ENCODE measurements around the gene C1orf122.

Gene C1orf122

GRCh38 chr1:37814252-37814651 lies 6.7 kb downstream of the C1orf122 start:
- peaks cover 49% of the 10 kb centered on the region for H3K4me1 Mint-ChIP-seq (ENCODE audit: low read depth)
- intact Hi-C loops (cut with micrococcal nuclease), result loop anchor here (5.0 kb wide), 1 partner anchor 122 kb away; the partner anchor contains the start of gene CDCA8
- no peak overlapping the region for H3K4me3 Mint-ChIP-seq
- H3K36me3 Mint-ChIP-seq (ENCODE audit: low read depth), result peaks cover 69% of the 10 kb centered on the region
- H3K27me3 Mint-ChIP-seq, result no peaks in the 10 kb centered on the region
- H3K27ac Mint-ChIP-seq, result no peak overlapping the region
- no peaks in the 10 kb centered on the region for H3K9me3 Mint-ChIP-seq

DNA sequence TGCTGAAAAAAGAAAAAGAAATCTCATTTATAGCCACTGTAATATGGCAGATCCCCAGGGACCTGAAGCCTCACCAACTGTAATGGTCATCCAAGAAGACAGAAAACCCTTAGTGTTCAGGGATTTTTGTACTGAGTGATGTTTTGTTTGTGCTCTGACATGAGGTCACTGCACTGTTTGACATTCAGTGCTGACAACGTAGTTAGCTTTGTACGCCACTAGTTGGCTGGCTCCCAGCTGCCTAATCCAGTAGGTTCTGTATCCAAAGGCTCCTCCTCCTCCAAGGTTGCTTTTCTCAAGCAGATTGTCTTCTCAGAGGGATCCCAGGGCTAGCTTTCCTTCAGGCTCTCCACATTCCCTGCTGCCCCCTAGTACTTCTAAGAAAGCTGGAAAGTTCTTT lies 9.9 kb downstream of the C1orf122 start:
- Mint-ChIP-seq H3K27me3 (no peaks in the 10 kb centered on the region), H3K36me3 (ENCODE audit: low read depth) (peaks cover 80% of the 10 kb centered on the region), H3K27ac (no peak overlapping the region), H3K9me3 (no peaks in the 10 kb centered on the region), H3K4me1 (ENCODE audit: low read depth) (peaks cover 40% of the 10 kb centered on the region), H3K4me3 (no peak overlapping the region)
- intact Hi-C loops (cut with micrococcal nuclease), result no loop called here

GRCh38 chr1:37821481-37821880 lies 13.9 kb downstream of the C1orf122 start:
- H3K36me3 Mint-ChIP-seq (ENCODE audit: low read depth), result peaks cover 64% of the 10 kb centered on the region
- H3K9me3 Mint-ChIP-seq, result no peaks in the 10 kb centered on the region
- H3K27me3 Mint-ChIP-seq, result no peaks in the 10 kb centered on the region
- no peak overlapping the region for H3K4me3 Mint-ChIP-seq
- H3K4me1 Mint-ChIP-seq (ENCODE audit: low read depth), result peaks cover 50% of the 10 kb centered on the region
- no peak overlapping the region for H3K27ac Mint-ChIP-seq
- intact Hi-C loops (cut with micrococcal nuclease), result no loop called here

GRCh38 chr1:37822906-37823815 lies 15.6 kb downstream of the C1orf122 start:
- no peak overlapping the region for H3K4me3 Mint-ChIP-seq
- peaks cover 50% of the 10 kb centered on the region for H3K4me1 Mint-ChIP-seq (ENCODE audit: low read depth)
- peaks cover 61% of the 10 kb centered on the region for H3K36me3 Mint-ChIP-seq (ENCODE audit: low read depth)
- intact Hi-C loops (cut with micrococcal nuclease), result no loop called here
- H3K27me3 Mint-ChIP-seq, result no peaks in the 10 kb centered on the region
- no peak overlapping the region for H3K27ac Mint-ChIP-seq
- no peaks in the 10 kb centered on the region for H3K9me3 Mint-ChIP-seq

DNA sequence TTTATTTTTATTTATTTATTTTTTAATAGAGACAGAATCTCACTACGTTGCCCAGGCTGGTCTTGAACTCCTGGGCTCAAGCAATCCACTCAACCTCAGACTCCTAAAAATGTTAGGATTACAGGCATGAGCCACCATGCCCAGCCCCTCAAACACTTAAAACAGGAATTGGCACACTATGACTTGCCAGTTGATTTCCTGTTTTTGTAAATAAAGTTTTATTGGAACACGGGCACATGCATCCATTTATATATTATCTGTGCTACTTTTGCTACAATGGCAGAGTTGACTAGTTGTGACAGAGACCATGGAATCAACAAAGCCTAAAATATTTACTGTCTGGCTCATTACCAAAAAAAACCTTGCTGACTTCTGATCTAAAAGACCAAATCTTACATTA lies 16.4 kb downstream of the C1orf122 start:
- intact Hi-C loops (cut with micrococcal nuclease), result no loop called here

GRCh38 chr1:37825506-37825905 lies 17.9 kb downstream of the C1orf122 start:
- H3K36me3 Mint-ChIP-seq (ENCODE audit: low read depth), result peaks cover 66% of the 10 kb centered on the region
- intact Hi-C loops (cut with micrococcal nuclease), result no loop called here
- no peak overlapping the region for H3K4me3 Mint-ChIP-seq

More for the DNA sequence above, 16.4 kb downstream of the C1orf122 start:
- no peaks in the 10 kb centered on the region for H3K27me3 Mint-ChIP-seq
- H3K27ac Mint-ChIP-seq, result no peak overlapping the region
- H3K36me3 Mint-ChIP-seq (ENCODE audit: low read depth), result peaks cover 60% of the 10 kb centered on the region
- no peak overlapping the region for H3K4me3 Mint-ChIP-seq
- peaks cover 50% of the 10 kb centered on the region for H3K4me1 Mint-ChIP-seq (ENCODE audit: low read depth)
- no peaks in the 10 kb centered on the region for H3K9me3 Mint-ChIP-seq

GRCh38 chr1:37828410-37829074 lies 21.0 kb downstream of the C1orf122 start:
- H3K36me3 Mint-ChIP-seq (ENCODE audit: low read depth), result peaks cover 70% of the 10 kb centered on the region

More at GRCh38 chr1:37825506-37825905, 17.9 kb downstream of the C1orf122 start:
- H3K27me3 Mint-ChIP-seq, result no peaks in the 10 kb centered on the region
- H3K27ac Mint-ChIP-seq, result no peak overlapping the region
- no peaks in the 10 kb centered on the region for H3K9me3 Mint-ChIP-seq
- H3K4me1 Mint-ChIP-seq (ENCODE audit: low read depth), result peaks cover 44% of the 10 kb centered on the region

GRCh38 chr1:37831109-37831508 lies 23.5 kb downstream of the C1orf122 start:
- Mint-ChIP-seq H3K9me3 (no peaks in the 10 kb centered on the region), H3K27ac (no peak overlapping the region), H3K27me3 (no peaks in the 10 kb centered on the region), H3K36me3 (ENCODE audit: low read depth) (peaks cover 93% of the 10 kb centered on the region), H3K4me3 (no peak overlapping the region), H3K4me1 (ENCODE audit: low read depth) (peaks cover 2% of the 10 kb centered on the region)
- intact Hi-C loops (cut with micrococcal nuclease), result no loop called here

More at GRCh38 chr1:37828410-37829074, 21.0 kb downstream of the C1orf122 start:
- intact Hi-C loops (cut with micrococcal nuclease), result no loop called here
- Mint-ChIP-seq H3K9me3 (no peaks in the 10 kb centered on the region), H3K27me3 (no peaks in the 10 kb centered on the region), H3K27ac (no peak overlapping the region), H3K4me3 (no peak overlapping the region), H3K4me1 (ENCODE audit: low read depth) (peaks cover 22% of the 10 kb centered on the region)

DNA sequence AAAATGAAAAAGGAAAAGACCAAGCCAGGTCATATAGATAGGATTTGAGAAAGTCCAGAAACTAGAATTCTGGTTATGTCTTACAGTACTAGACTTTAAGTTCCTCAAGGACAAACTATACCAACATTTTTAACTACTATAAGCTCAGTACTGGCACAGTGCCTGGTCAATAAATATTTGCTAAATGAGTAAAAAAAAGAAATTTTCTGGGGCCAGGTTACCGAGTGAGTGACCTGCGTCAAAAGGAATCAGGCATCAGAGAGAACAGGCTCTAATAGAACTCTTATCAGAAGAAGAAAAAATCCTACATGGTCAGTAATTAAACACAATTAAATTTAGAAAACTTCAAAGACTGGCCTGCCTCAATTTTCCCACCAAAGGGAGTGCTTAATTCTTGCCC lies 24.2 kb downstream of the C1orf122 start:
- no peaks in the 10 kb centered on the region for H3K27me3 Mint-ChIP-seq
- no peak overlapping the region for H3K27ac Mint-ChIP-seq
- intact Hi-C loops (cut with micrococcal nuclease), result no loop called here
- no peaks in the 10 kb centered on the region for H3K4me1 Mint-ChIP-seq (ENCODE audit: low read depth)
- H3K36me3 Mint-ChIP-seq (ENCODE audit: low read depth), result peaks cover 93% of the 10 kb centered on the region
- no peaks in the 10 kb centered on the region for H3K9me3 Mint-ChIP-seq
- H3K4me3 Mint-ChIP-seq, result no peak overlapping the region

DNA sequence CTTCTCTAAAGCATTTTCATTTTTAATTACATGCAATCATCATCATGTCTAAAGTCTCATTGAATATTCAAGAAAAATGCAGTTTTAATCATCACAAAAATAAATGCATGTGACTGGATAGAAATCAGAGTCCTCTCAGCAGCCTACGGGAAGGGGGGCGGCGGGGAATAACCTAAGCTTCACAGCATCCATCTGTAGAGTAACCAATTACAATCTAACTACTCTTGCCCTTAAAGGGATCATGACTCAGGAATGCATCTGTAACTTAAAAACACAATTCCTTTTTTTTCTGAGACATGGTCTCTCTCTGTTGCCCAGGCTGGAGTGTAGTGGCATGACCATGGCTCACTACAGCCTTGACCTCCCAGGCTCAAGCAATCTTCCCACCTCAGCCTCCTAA lies 29.2 kb downstream of the C1orf122 start:
- no peaks in the 10 kb centered on the region for H3K27me3 Mint-ChIP-seq
- H3K36me3 Mint-ChIP-seq (ENCODE audit: low read depth), result peaks cover 99% of the 10 kb centered on the region
- no peaks in the 10 kb centered on the region for H3K9me3 Mint-ChIP-seq
- no peak overlapping the region for H3K27ac Mint-ChIP-seq
- H3K4me1 Mint-ChIP-seq (ENCODE audit: low read depth), result peaks cover 5% of the 10 kb centered on the region
- no peak overlapping the region for H3K4me3 Mint-ChIP-seq
- intact Hi-C loops (cut with micrococcal nuclease), result no loop called here

DNA sequence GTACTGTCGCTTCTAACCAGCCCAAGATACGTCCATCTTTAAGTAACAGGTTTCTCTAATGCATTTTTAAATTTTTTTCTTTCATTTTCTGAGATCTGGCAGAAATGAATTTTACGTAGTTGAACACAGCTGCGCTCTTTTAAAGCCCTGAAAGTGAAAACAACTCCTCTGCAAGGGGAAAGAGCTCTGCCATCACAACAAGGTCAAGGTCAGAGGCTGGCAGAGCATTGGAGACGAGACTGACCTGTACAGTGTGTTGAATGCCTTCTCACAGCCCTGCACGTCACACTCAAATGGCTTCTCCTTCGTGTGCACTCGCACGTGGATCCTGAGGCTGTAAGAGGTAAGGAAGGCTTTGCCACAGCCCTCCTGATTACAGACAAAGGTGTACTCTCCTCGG lies 32.1 kb downstream of the C1orf122 start:
- no peak overlapping the region for H3K27ac Mint-ChIP-seq
- H3K27me3 Mint-ChIP-seq, result no peaks in the 10 kb centered on the region
- H3K9me3 Mint-ChIP-seq, result no peaks in the 10 kb centered on the region
- intact Hi-C loops (cut with micrococcal nuclease), result no loop called here
- H3K4me3 Mint-ChIP-seq, result no peak overlapping the region
- H3K4me1 Mint-ChIP-seq (ENCODE audit: low read depth), result peaks cover 31% of the 10 kb centered on the region
- peaks cover 87% of the 10 kb centered on the region for H3K36me3 Mint-ChIP-seq (ENCODE audit: low read depth)

- peaks cover 85% of the 10 kb centered on the region for H3K36me3 Mint-ChIP-seq (ENCODE audit: low read depth)
- peaks cover 42% of the 10 kb centered on the region for H3K4me1 Mint-ChIP-seq (ENCODE audit: low read depth)
- intact Hi-C loops (cut with micrococcal nuclease), result no loop called here
- H3K27me3 Mint-ChIP-seq, result no peaks in the 10 kb centered on the region
- H3K4me3 Mint-ChIP-seq, result no peak overlapping the region
- H3K9me3 Mint-ChIP-seq, result no peaks in the 10 kb centered on the region
- no peak overlapping the region for H3K27ac Mint-ChIP-seq
These were observed 33.1 kb downstream of the C1orf122 start for GRCh38 chr1:37840711-37841110.

GRCh38 chr1:37841652-37842051 lies 34.1 kb downstream of the C1orf122 start:
- Mint-ChIP-seq H3K27me3 (no peaks in the 10 kb centered on the region), H3K4me3 (no peak overlapping the region), H3K36me3 (ENCODE audit: low read depth) (peaks cover 76% of the 10 kb centered on the region), H3K4me1 (ENCODE audit: low read depth) (peaks cover 50% of the 10 kb centered on the region), H3K9me3 (no peaks in the 10 kb centered on the region), H3K27ac (no peak overlapping the region)
- intact Hi-C loops (cut with micrococcal nuclease), result no loop called here

- no peaks in the 10 kb centered on the region for H3K9me3 Mint-ChIP-seq
- H3K36me3 Mint-ChIP-seq (ENCODE audit: low read depth), result peaks cover 58% of the 10 kb centered on the region
- intact Hi-C loops (cut with micrococcal nuclease), result no loop called here
- no peak overlapping the region for H3K4me3 Mint-ChIP-seq
- H3K4me1 Mint-ChIP-seq (ENCODE audit: low read depth), result peaks cover 60% of the 10 kb centered on the region
- no peaks in the 10 kb centered on the region for H3K27me3 Mint-ChIP-seq
- no peak overlapping the region for H3K27ac Mint-ChIP-seq
These were observed 36.9 kb downstream of the C1orf122 start for GRCh38 chr1:37844536-37844935.
